ENCODE measurements around the gene OR51Q1.
A peak's percentile ranks its signal among the peaks of the same experiment; 100 is the strongest.

Gene OR51Q1

GRCh38 chr11:5421811-5422210 is at the start of gene OR51Q1:
OR51Q1 (plus strand) TSS chr11:5422111; CDS start chr11:5422201, 90 bp downstream.
- DNase-seq: no peak

- DNase-seq: peak; percentile 55
Observed at GRCh38 chr11:5380740-5381342, 41.1 kb upstream of the OR51Q1 start.

- no peak for DNase-seq
Observed at GRCh38 chr11:5383576-5383975, 38.3 kb upstream of the OR51Q1 start, which contains the start of gene OR51M1. OR51M1 (plus strand) TSS chr11:5383812; CDS start chr11:5389399, 5,587 bp downstream.

- DNase-seq: no peak
Observed at GRCh38 chr11:5384335-5384734, 37.6 kb upstream of the OR51Q1 start.

- DNase-seq: no peak
Observed at GRCh38 chr11:5390210-5390609, 31.7 kb upstream of the OR51Q1 start.

- no peak for DNase-seq
Observed at GRCh38 chr11:5394091-5394490, 27.8 kb upstream of the OR51Q1 start.

GRCh38 chr11:5398936-5399335 is 23.0 kb upstream of the OR51Q1 start:
- DNase-seq: no peak

- DNase-seq: no peak
Observed at GRCh38 chr11:5405173-5405572, 16.7 kb upstream of the OR51Q1 start.

- no peak for DNase-seq
Observed at GRCh38 chr11:5420993-5421392, 918 bp upstream of the OR51Q1 start.

- DNase-seq: no peak
Observed at GRCh38 chr11:5423131-5423530, 1.2 kb downstream of the OR51Q1 start.

- no peak for DNase-seq
Observed at GRCh38 chr11:5441414-5441813, 19.5 kb downstream of the OR51Q1 start, which contains the start of gene OR51I1. OR51I1 (minus strand) TSS chr11:5441514; CDS start chr11:5441514, 0 bp downstream.

- no peak for DNase-seq
Observed at GRCh38 chr11:5443835-5444393, 22.0 kb downstream of the OR51Q1 start.

- DNase-seq: no peak
Observed at GRCh38 chr11:5449023-5449422, 27.1 kb downstream of the OR51Q1 start, which contains the start of gene OR51I2. OR51I2 (plus strand) TSS chr11:5449323; CDS start chr11:5453489, 4,166 bp downstream.

GRCh38 chr11:5449432-5449831 is 27.5 kb downstream of the OR51Q1 start:
- DNase-seq: no peak

- no peak for DNase-seq
Observed at GRCh38 chr11:5460983-5461621, 39.2 kb downstream of the OR51Q1 start.

GRCh38 chr11:5467527-5467926 is 45.6 kb downstream of the OR51Q1 start:
- DNase-seq: no peak

Measured in activated CD8-positive, alpha-beta memory T cell treated with anti-CD3 and anti-CD28 coated beads for 24 hours (primary cell).